SH-SY5Y (cell line): ENCODE measurements around the gene ZNF324.

ENCODE experiments used
- GATA2 ChIP-seq: IDR thresholded peaks from 2 replicates; pipeline ENCODE4 v1.6.1; 2011; ENCODE audit warnings: mild to moderate bottlenecking, low read depth, low read length
- GATA3 ChIP-seq: IDR thresholded peaks from 2 replicates; pipeline ENCODE4 v1.6.1; 2011; ENCODE audit warnings: low read depth, mild to moderate bottlenecking, low read length, moderate library complexity

DNA sequence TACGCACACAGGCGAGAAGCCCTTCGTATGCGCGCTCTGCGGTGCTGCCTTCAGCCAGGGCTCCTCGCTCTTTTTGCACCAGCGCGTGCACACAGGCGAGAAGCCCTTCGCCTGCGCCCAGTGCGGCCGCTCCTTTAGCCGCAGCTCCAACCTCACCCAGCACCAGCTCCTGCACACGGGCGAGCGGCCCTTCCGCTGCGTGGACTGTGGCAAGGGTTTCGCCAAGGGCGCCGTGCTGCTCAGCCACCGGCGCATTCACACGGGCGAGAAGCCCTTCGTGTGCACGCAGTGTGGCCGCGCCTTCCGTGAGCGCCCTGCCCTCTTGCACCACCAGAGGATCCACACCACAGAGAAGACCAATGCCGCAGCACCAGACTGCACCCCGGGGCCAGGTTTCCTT, 10.8 kb upstream of the ZNF324 start:
- TF ChIP-seq GATA2, result no peak
- TF ChIP-seq GATA3, result no peak
